ENCODE data around the gene CBX8. TPM values are rescaled to one million over a fixed set of nuclear protein-coding genes. Genes with fewer than 3 reads are reported as not detected.

Gene CBX8
- total and polyA plus RNA-seq, 2 donors (not counting 3 experiments of a cell fraction or from before 2014, with no cell fraction given) = 0.69 to 3.1 TPM

GRCh38 chr17:79831265-79832217 lies 34.7 kb upstream of the CBX8 start:
- H3K4me3 ChIP-seq (replicated peaks in 1 of 3; ENCODE audit: insufficient read depth in 1 of 3, low read depth in 1 of 3, low read length in 3 of 3) = no peak overlapping the region
- ChIA-PET CTCF (interaction anchor here (0.8 to 2.2 kb wide), 4 partner anchors 8 to 42 kb away, joined by 3 to 8 read pairs (median 4); no protein-coding TSS in a partner anchor), POLR2A (interaction anchor here (0.6 to 1.1 kb wide), 2 partner anchors 13 to 551 kb away, joined by 3 to 4 read pairs; no protein-coding TSS in a partner anchor)
- no peaks in the 10 kb centered on the region for H4K20me1 ChIP-seq (replicated peaks; ENCODE audit: control insufficient read depth, extremely low read depth, insufficient read depth, low read length)
- no TSS peak for BruUV-seq (replicated peaks)
- dilution Hi-C loops (cut with MboI; ENCODE audit: extremely low pct_ligation_motif_present, low sequenced_read_pairs) = no loop called here
- no peak overlapping the region for H2AFZ ChIP-seq (ENCODE audit: low read depth, low read length)
- TF ChIP-seq FOS (IDR thresholded peaks at IDR 0.05; ENCODE audit: borderline replicate concordance, insufficient read depth, low read length) (no peak), EZH2 (IDR thresholded peaks at IDR 0.05; ENCODE audit: borderline replicate concordance, low read depth, low read length, severe bottlenecking) (peak; percentile 31)
- H3K4me1 ChIP-seq (ENCODE audit: control insufficient read depth, extremely low read depth, insufficient read depth, low read length) = peaks cover 8% of the 10 kb centered on the region
- FAIRE-seq = no peak
- H3K9me3 ChIP-seq (replicated peaks; ENCODE audit: control insufficient read depth, insufficient read depth, low read length) = no peaks in the 10 kb centered on the region
- no peak for DNase-seq (ENCODE audit: low read depth, low spot score)
- peaks cover 0 to 3% of the 10 kb centered on the region in 2 experiments for H3K36me3 ChIP-seq (ENCODE audit: control insufficient read depth in 2 of 2, extremely low read depth in 1 of 2, insufficient read depth in 2 of 2, low read length in 2 of 2)
- no peak overlapping the region for H3K9ac ChIP-seq (replicated peaks; ENCODE audit: extremely low read depth, insufficient read depth, low read length)
- no peak overlapping the region for H3K4me2 ChIP-seq (ENCODE audit: insufficient read depth, low read length)
- no peak overlapping the region for H3K27ac ChIP-seq (ENCODE audit: insufficient read depth, low read depth, low read length)
- no peaks in the 10 kb centered on the region for H3K9me1 ChIP-seq (replicated peaks; ENCODE audit: control insufficient read depth, extremely low read depth, insufficient read depth, low read length)
- H3K27me3 ChIP-seq (ENCODE audit: control insufficient read depth in 2 of 2, insufficient read depth in 2 of 2, low read length in 2 of 2) = no peaks in the 10 kb centered on the region
- intact Hi-C loops (cut with micrococcal nuclease) = no loop called here
- H3K79me2 ChIP-seq (ENCODE audit: control insufficient read depth, insufficient read depth, low read length) = no peaks in the 10 kb centered on the region

- Histone ChIP-seq H3K4me1 (ENCODE audit: control insufficient read depth, extremely low read depth, insufficient read depth, low read length) (peaks cover 14% of the 10 kb centered on the region), H2AFZ (ENCODE audit: low read depth, low read length) (no peak overlapping the region), H4K20me1 (replicated peaks; ENCODE audit: control insufficient read depth, extremely low read depth, insufficient read depth, low read length) (no peaks in the 10 kb centered on the region), H3K4me3 (replicated peaks in 1 of 3; ENCODE audit: insufficient read depth in 1 of 3, low read depth in 1 of 3, low read length in 3 of 3) (no peak overlapping the region), H3K36me3 (ENCODE audit: control insufficient read depth in 2 of 2, extremely low read depth in 1 of 2, insufficient read depth in 2 of 2, low read length in 2 of 2) (peaks cover 0 to 3% of the 10 kb centered on the region in 2 experiments), H3K4me2 (ENCODE audit: insufficient read depth, low read length) (no peak overlapping the region), H3K9me1 (replicated peaks; ENCODE audit: control insufficient read depth, extremely low read depth, insufficient read depth, low read length) (no peaks in the 10 kb centered on the region), H3K79me2 (ENCODE audit: control insufficient read depth, insufficient read depth, low read length) (no peaks in the 10 kb centered on the region), H3K9ac (replicated peaks; ENCODE audit: extremely low read depth, insufficient read depth, low read length) (no peak overlapping the region), H3K9me3 (replicated peaks; ENCODE audit: control insufficient read depth, insufficient read depth, low read length) (no peaks in the 10 kb centered on the region), H3K27me3 (ENCODE audit: control insufficient read depth in 2 of 2, insufficient read depth in 2 of 2, low read length in 2 of 2) (no peaks in the 10 kb centered on the region), H3K27ac (ENCODE audit: insufficient read depth, low read depth, low read length) (no peak overlapping the region)
- ChIA-PET CTCF (interaction anchor here (0.5 to 1.5 kb wide), 3 partner anchors 15 to 23 kb away, joined by 3 to 4 read pairs (median 3); no protein-coding TSS in a partner anchor), POLR2A (no interaction called here)
- dilution Hi-C loops (cut with MboI; ENCODE audit: extremely low pct_ligation_motif_present, low sequenced_read_pairs) (no loop called here), intact Hi-C loops (cut with micrococcal nuclease) (no loop called here)
- no TSS peak for BruUV-seq (replicated peaks)
- DNase-seq (ENCODE audit: low read depth, low spot score) (no peak), FAIRE-seq (no peak)
- TF ChIP-seq MAX (IDR thresholded peaks at IDR 0.05; ENCODE audit: insufficient read depth, insufficient read length) (no peak), EZH2 (IDR thresholded peaks at IDR 0.05; ENCODE audit: borderline replicate concordance, low read depth, low read length, severe bottlenecking) (no peak), MYC (IDR thresholded peaks at IDR 0.05; ENCODE audit: low read depth, low read length) (no peak), POLR2A (IDR thresholded peaks at IDR 0.05; ENCODE audit: low read depth, low read length) (no peak), CTCF (IDR thresholded peaks at IDR 0.05; ENCODE audit: extremely low read depth in 1 of 2, insufficient read depth in 1 of 2, low read depth in 1 of 2, low read length in 2 of 2) (no peak), FOS (IDR thresholded peaks at IDR 0.05; ENCODE audit: borderline replicate concordance, insufficient read depth, low read length) (no peak), GATA2 (IDR thresholded peaks at IDR 0.05; ENCODE audit: insufficient read depth, insufficient read length, low read depth, low read length) (no peak), JUN (IDR thresholded peaks at IDR 0.05; ENCODE audit: borderline replicate concordance, insufficient read depth, insufficient read length, low read depth) (no peak), POLR2AphosphoS5 (IDR thresholded peaks at IDR 0.05; ENCODE audit: insufficient read depth, low read depth, low read length) (no peak)
Observed at GRCh38 chr17:79830763-79831264, 33.9 kb upstream of the CBX8 start.
